Activated CD4-positive, alpha-beta memory T cell treated with anti-CD3 and anti-CD28 coated beads, Interleukin-2, amount 10 ng/mL, durations not matched to agents 7 days and 5 days (primary cell): ENCODE results near the gene CPVL. TPM values are rescaled to one million over a fixed set of nuclear protein-coding genes. Genes with fewer than 3 reads are reported as not detected.

Experiments used
- CTCF ChIA-PET: fragments of 350-600 bp; sonication (Branson Sonifier 250); formaldehyde crosslinking; loops from one replicate; lab custom pipeline; 2021; ENCODE audit warnings: antibody characterized with exemption, inconsistent platforms; lab: Charles Lee
- POLR2A ChIA-PET: fragments of 350-600 bp; sonication (Branson Sonifier 250); formaldehyde crosslinking; loops from one replicate; lab custom pipeline; 2021; ENCODE audit warnings: antibody characterized with exemption; lab: Charles Lee
- DNase-seq: peaks from one replicate; pipeline ENCODE4 v3.0.0-alpha.2; 2020
- H3K27ac Mint-ChIP-seq: one replicate; pipeline ENCODE4 v1.8.0; 2021; ENCODE audit warnings: mild to moderate bottlenecking, mixed read lengths
- H3K27me3 Mint-ChIP-seq: one replicate; pipeline ENCODE4 v1.8.0; 2021; ENCODE audit warnings: mixed read lengths
- H3K36me3 Mint-ChIP-seq: one replicate; pipeline ENCODE4 v1.8.0; 2021; ENCODE audit warnings: low read depth, mixed read lengths
- H3K4me1 Mint-ChIP-seq: one replicate; pipeline ENCODE4 v1.8.0; 2021; ENCODE audit warnings: mixed read lengths
- H3K4me3 Mint-ChIP-seq: one replicate; pipeline ENCODE4 v1.8.0; 2021; ENCODE audit warnings: mild to moderate bottlenecking, mixed read lengths
- H3K9me3 Mint-ChIP-seq: one replicate; pipeline ENCODE4 v1.8.0; 2021; ENCODE audit warnings: mixed read lengths
- total RNA-seq, 2 experiments: library from RNA; stranded (reverse); gene quantifications; one replicate each; pipeline ENCODE4 v1.2.3, GENCODE V29; 2021

The CPVL gene
- total RNA-seq, 2 experiments from 2014 or later: 1.8 to 2.1 TPM

GRCh38 chr7:28990200-28990960 lies 156.0 kb downstream of the CPVL start:
- no peaks in the 10 kb centered on the region for H3K4me1 Mint-ChIP-seq
- ChIA-PET CTCF (no interaction called here), POLR2A (no interaction called here)
- H3K36me3 Mint-ChIP-seq: no peaks in the 10 kb centered on the region
- H3K9me3 Mint-ChIP-seq: no peaks in the 10 kb centered on the region
- H3K4me3 Mint-ChIP-seq: no peak overlapping the region
- no peak for DNase-seq
- H3K27me3 Mint-ChIP-seq: peaks cover 7% of the 10 kb centered on the region
- H3K27ac Mint-ChIP-seq: no peak overlapping the region

GRCh38 chr7:28989211-28989980 lies 156.9 kb downstream of the CPVL start:
- CTCF ChIA-PET: no interaction called here
- POLR2A ChIA-PET: no interaction called here
- no peaks in the 10 kb centered on the region for H3K4me1 Mint-ChIP-seq
- no peak overlapping the region for H3K27ac Mint-ChIP-seq
- H3K36me3 Mint-ChIP-seq: no peaks in the 10 kb centered on the region
- no peaks in the 10 kb centered on the region for H3K9me3 Mint-ChIP-seq
- peaks cover 7% of the 10 kb centered on the region for H3K27me3 Mint-ChIP-seq
- no peak for DNase-seq
- no peak overlapping the region for H3K4me3 Mint-ChIP-seq

GRCh38 chr7:28988810-28989209 lies 157.5 kb downstream of the CPVL start:
- Mint-ChIP-seq H3K4me3 (no peak overlapping the region), H3K36me3 (no peaks in the 10 kb centered on the region), H3K27ac (no peak overlapping the region), H3K4me1 (no peaks in the 10 kb centered on the region), H3K27me3 (peaks cover 10% of the 10 kb centered on the region), H3K9me3 (no peaks in the 10 kb centered on the region)
- ChIA-PET CTCF (no interaction called here), POLR2A (no interaction called here)
- DNase-seq: no peak

GRCh38 chr7:28988091-28988490 lies 158.2 kb downstream of the CPVL start:
- no peak for DNase-seq
- POLR2A ChIA-PET: no interaction called here
- Mint-ChIP-seq H3K4me3 (no peak overlapping the region), H3K27me3 (peaks cover 7% of the 10 kb centered on the region), H3K36me3 (no peaks in the 10 kb centered on the region), H3K27ac (no peak overlapping the region), H3K9me3 (no peaks in the 10 kb centered on the region), H3K4me1 (no peaks in the 10 kb centered on the region)
- CTCF ChIA-PET: no interaction called here

- H3K27ac Mint-ChIP-seq: no peak overlapping the region
- H3K27me3 Mint-ChIP-seq: peaks cover 6% of the 10 kb centered on the region
- no peak overlapping the region for H3K4me3 Mint-ChIP-seq
- CTCF ChIA-PET: no interaction called here
- H3K9me3 Mint-ChIP-seq: no peaks in the 10 kb centered on the region
- POLR2A ChIA-PET: no interaction called here
- no peak for DNase-seq
- H3K4me1 Mint-ChIP-seq: no peaks in the 10 kb centered on the region
- H3K36me3 Mint-ChIP-seq: no peaks in the 10 kb centered on the region
Measured at GRCh38 chr7:28986765-28987110, 159.6 kb downstream of the CPVL start.

- ChIA-PET POLR2A (no interaction called here), CTCF (no interaction called here)
- H3K4me1 Mint-ChIP-seq: no peaks in the 10 kb centered on the region
- peaks cover 6% of the 10 kb centered on the region for H3K27me3 Mint-ChIP-seq
- no peaks in the 10 kb centered on the region for H3K9me3 Mint-ChIP-seq
- no peak for DNase-seq
- H3K4me3 Mint-ChIP-seq: no peak overlapping the region
- no peak overlapping the region for H3K27ac Mint-ChIP-seq
- no peaks in the 10 kb centered on the region for H3K36me3 Mint-ChIP-seq
Measured at GRCh38 chr7:28986028-28986764, 160.1 kb downstream of the CPVL start.

GRCh38 chr7:28984631-28985030 lies 161.7 kb downstream of the CPVL start:
- Mint-ChIP-seq H3K36me3 (no peaks in the 10 kb centered on the region), H3K4me3 (no peak overlapping the region), H3K4me1 (no peaks in the 10 kb centered on the region), H3K9me3 (no peaks in the 10 kb centered on the region), H3K27ac (no peak overlapping the region), H3K27me3 (peaks cover 6% of the 10 kb centered on the region)
- ChIA-PET POLR2A (no interaction called here), CTCF (no interaction called here)
- DNase-seq: no peak

GRCh38 chr7:28984217-28984616 lies 162.1 kb downstream of the CPVL start:
- no peak for DNase-seq
- no peak overlapping the region for H3K4me3 Mint-ChIP-seq
- ChIA-PET POLR2A (no interaction called here), CTCF (no interaction called here)
- H3K27me3 Mint-ChIP-seq: peaks cover 9% of the 10 kb centered on the region
- H3K27ac Mint-ChIP-seq: no peak overlapping the region
- no peaks in the 10 kb centered on the region for H3K4me1 Mint-ChIP-seq
- H3K9me3 Mint-ChIP-seq: no peaks in the 10 kb centered on the region
- H3K36me3 Mint-ChIP-seq: no peaks in the 10 kb centered on the region

- no peak overlapping the region for H3K27ac Mint-ChIP-seq
- no peaks in the 10 kb centered on the region for H3K4me1 Mint-ChIP-seq
- H3K4me3 Mint-ChIP-seq: no peak overlapping the region
- H3K36me3 Mint-ChIP-seq: no peaks in the 10 kb centered on the region
- H3K27me3 Mint-ChIP-seq: peaks cover 9% of the 10 kb centered on the region
- ChIA-PET CTCF (interaction anchor here (0.6 kb wide), 1 partner anchor 511 kb away, joined by 4 read pairs; no protein-coding TSS in a partner anchor), POLR2A (no interaction called here)
- no peaks in the 10 kb centered on the region for H3K9me3 Mint-ChIP-seq
- no peak for DNase-seq
Measured at GRCh38 chr7:28983396-28984190, 162.7 kb downstream of the CPVL start.

- Mint-ChIP-seq H3K27ac (no peak overlapping the region), H3K9me3 (no peaks in the 10 kb centered on the region), H3K36me3 (no peaks in the 10 kb centered on the region), H3K4me1 (no peaks in the 10 kb centered on the region), H3K4me3 (no peak overlapping the region), H3K27me3 (peaks cover 7% of the 10 kb centered on the region)
- ChIA-PET CTCF (interaction anchor here (1.1 kb wide), 1 partner anchor 54 kb away, joined by 3 read pairs; no protein-coding TSS in a partner anchor), POLR2A (no interaction called here)
- no peak for DNase-seq
Measured at GRCh38 chr7:28981161-28981465, 165.2 kb downstream of the CPVL start.

- POLR2A ChIA-PET: no interaction called here
- no peaks in the 10 kb centered on the region for H3K36me3 Mint-ChIP-seq
- H3K27me3 Mint-ChIP-seq: peaks cover 6% of the 10 kb centered on the region
- no peaks in the 10 kb centered on the region for H3K9me3 Mint-ChIP-seq
- no peak for DNase-seq
- CTCF ChIA-PET: interaction anchor here (1.1 kb wide), 1 partner anchor 54 kb away, joined by 3 read pairs; no protein-coding TSS in a partner anchor
- H3K4me3 Mint-ChIP-seq: no peak overlapping the region
- no peaks in the 10 kb centered on the region for H3K4me1 Mint-ChIP-seq
- H3K27ac Mint-ChIP-seq: no peak overlapping the region
Measured at GRCh38 chr7:28980451-28981160, 165.7 kb downstream of the CPVL start.

GRCh38 chr7:28979776-28980175 lies 166.6 kb downstream of the CPVL start:
- POLR2A ChIA-PET: no interaction called here
- H3K36me3 Mint-ChIP-seq: no peaks in the 10 kb centered on the region

More at GRCh38 chr7:28979776-28980175, 166.6 kb downstream of the CPVL start:
- CTCF ChIA-PET: interaction anchor here (0.6 kb wide), 1 partner anchor 959 kb away, joined by 3 read pairs; no protein-coding TSS in a partner anchor
- peaks cover 3% of the 10 kb centered on the region for H3K9me3 Mint-ChIP-seq
- no peak overlapping the region for H3K27ac Mint-ChIP-seq
- DNase-seq: no peak
- H3K27me3 Mint-ChIP-seq: peaks cover 6% of the 10 kb centered on the region
- no peaks in the 10 kb centered on the region for H3K4me1 Mint-ChIP-seq
- no peak overlapping the region for H3K4me3 Mint-ChIP-seq
